GM13977 (cell line): ENCODE data around the gene TBATA.

ENCODE experiments used
- DNase-seq: peaks from one replicate; pipeline ENCODE4 v3.0.0; 2012; ENCODE audit warnings: low spot score
- CTCF ChIP-seq: IDR thresholded peaks from 2 replicates; pipeline ENCODE4 v1.5.1; 2012; ENCODE audit warnings: mild to moderate bottlenecking, control low read depth; ENCODE audit not compliant: insufficient read depth; ENCODE audit errors: extremely low read depth, missing control alignments
- in situ Hi-C: fragments of 300-500 bp; cut with MboI; formaldehyde crosslinking; loops from one replicate; pipeline ENCODE4 v1.12.0; 2022; ENCODE audit warnings: low sequenced_read_pairs, low pct_unique_long_range_greater_than_20kb, mixed read lengths, inconsistent platforms; ENCODE audit not compliant: unreplicated experiment

TBATA gene

GRCh38 chr10:70751356-70751755 is 33.8 kb downstream of the TBATA start:
- in situ Hi-C loops: no loop called here
- TF ChIP-seq CTCF: no peak
- no peak for DNase-seq

- no peak for TF ChIP-seq CTCF
- no peak for DNase-seq
- in situ Hi-C loops: no loop called here
These were observed 34.9 kb downstream of the TBATA start for GRCh38 chr10:70750156-70750703.

GRCh38 chr10:70749756-70750155 is 35.4 kb downstream of the TBATA start:
- no peak for TF ChIP-seq CTCF
- DNase-seq: no peak
- in situ Hi-C loops: no loop called here

- in situ Hi-C loops: no loop called here
- TF ChIP-seq CTCF: no peak
These were observed 36.2 kb downstream of the TBATA start for GRCh38 chr10:70748801-70749573.

GRCh38 chr10:70748305-70748704 is 36.9 kb downstream of the TBATA start:
- no peak for DNase-seq
- in situ Hi-C loops: no loop called here
- no peak for TF ChIP-seq CTCF

More at GRCh38 chr10:70748801-70749573, 36.2 kb downstream of the TBATA start:
- no peak for DNase-seq

- no peak for DNase-seq
- in situ Hi-C loops: no loop called here
- no peak for TF ChIP-seq CTCF
These were observed 37.8 kb downstream of the TBATA start for GRCh38 chr10:70747192-70747965.
